Measurements from ENCODE around the gene GID4. TPM values are rescaled to one million over a fixed set of nuclear protein-coding genes. Genes with fewer than 3 reads are reported as not detected.

Gene GID4
- total RNA-seq, 1 donor, result 13.0 TPM

- H4K20me1 ChIP-seq (ENCODE audit: insufficient read depth, low read length), result peaks cover 2% of the 10 kb centered on the region
- H3K4me3 ChIP-seq (ENCODE audit: insufficient read depth, low read length), result no peak overlapping the region
- no peak for TF ChIP-seq CTCF (IDR thresholded peaks at IDR 0.05; ENCODE audit: extremely low read depth, low read depth, low read length)
- H3K4me2 ChIP-seq (ENCODE audit: insufficient read depth, low read length), result no peak overlapping the region
- no peaks in the 10 kb centered on the region for H3K79me2 ChIP-seq (ENCODE audit: insufficient read depth, low read length)
- H3K4me1 ChIP-seq (ENCODE audit: insufficient read depth, low read length), result no peaks in the 10 kb centered on the region
- H2AFZ ChIP-seq (ENCODE audit: low read length), result no peak overlapping the region
- peak; percentile 82 for DNase-seq (ENCODE audit: insufficient read length, low spot score, missing footprints)
- H3K27ac ChIP-seq (ENCODE audit: low read depth, low read length), result no peak overlapping the region
- no peaks in the 10 kb centered on the region for H3K36me3 ChIP-seq (ENCODE audit: insufficient read depth, low read length)
- no peaks in the 10 kb centered on the region for H3K27me3 ChIP-seq (ENCODE audit: insufficient read depth, low read length)
- no peaks in the 10 kb centered on the region for H3K9me3 ChIP-seq (ENCODE audit: low read depth, low read length)
Measured at GRCh38 chr17:17999364-18000029, 39.7 kb upstream of the GID4 start.

- no peaks in the 10 kb centered on the region for H3K79me2 ChIP-seq (ENCODE audit: insufficient read depth, low read length)
- H3K36me3 ChIP-seq (ENCODE audit: insufficient read depth, low read length), result no peaks in the 10 kb centered on the region
- no peak for DNase-seq (ENCODE audit: insufficient read length, low spot score, missing footprints)
- no peak overlapping the region for H3K4me2 ChIP-seq (ENCODE audit: insufficient read depth, low read length)
- no peak for TF ChIP-seq CTCF (IDR thresholded peaks at IDR 0.05; ENCODE audit: extremely low read depth, low read depth, low read length)
- no peaks in the 10 kb centered on the region for H3K9me3 ChIP-seq (ENCODE audit: low read depth, low read length)
- no peaks in the 10 kb centered on the region for H3K4me1 ChIP-seq (ENCODE audit: insufficient read depth, low read length)
- H3K4me3 ChIP-seq (ENCODE audit: insufficient read depth, low read length), result no peak overlapping the region
- peaks cover 2% of the 10 kb centered on the region for H4K20me1 ChIP-seq (ENCODE audit: insufficient read depth, low read length)
- H3K27ac ChIP-seq (ENCODE audit: low read depth, low read length), result no peak overlapping the region
- H2AFZ ChIP-seq (ENCODE audit: low read length), result no peak overlapping the region
- no peaks in the 10 kb centered on the region for H3K27me3 ChIP-seq (ENCODE audit: insufficient read depth, low read length)
Measured at GRCh38 chr17:18000030-18000408, 39.2 kb upstream of the GID4 start.

- no peak overlapping the region for H3K27ac ChIP-seq (ENCODE audit: low read depth, low read length)
- no peaks in the 10 kb centered on the region for H3K27me3 ChIP-seq (ENCODE audit: insufficient read depth, low read length)
- no peaks in the 10 kb centered on the region for H3K79me2 ChIP-seq (ENCODE audit: insufficient read depth, low read length)
- no peaks in the 10 kb centered on the region for H3K36me3 ChIP-seq (ENCODE audit: insufficient read depth, low read length)
- no peak overlapping the region for H2AFZ ChIP-seq (ENCODE audit: low read length)
- DNase-seq (ENCODE audit: insufficient read length, low spot score, missing footprints), result no peak
- no peak overlapping the region for H3K4me2 ChIP-seq (ENCODE audit: insufficient read depth, low read length)
- H4K20me1 ChIP-seq (ENCODE audit: insufficient read depth, low read length), result peaks cover 2% of the 10 kb centered on the region
- no peaks in the 10 kb centered on the region for H3K9me3 ChIP-seq (ENCODE audit: low read depth, low read length)
- no peak for TF ChIP-seq CTCF (IDR thresholded peaks at IDR 0.05; ENCODE audit: extremely low read depth, low read depth, low read length)
- no peaks in the 10 kb centered on the region for H3K4me1 ChIP-seq (ENCODE audit: insufficient read depth, low read length)
- H3K4me3 ChIP-seq (ENCODE audit: insufficient read depth, low read length), result no peak overlapping the region
Measured at GRCh38 chr17:18002171-18002570, 37.0 kb upstream of the GID4 start.

DNA sequence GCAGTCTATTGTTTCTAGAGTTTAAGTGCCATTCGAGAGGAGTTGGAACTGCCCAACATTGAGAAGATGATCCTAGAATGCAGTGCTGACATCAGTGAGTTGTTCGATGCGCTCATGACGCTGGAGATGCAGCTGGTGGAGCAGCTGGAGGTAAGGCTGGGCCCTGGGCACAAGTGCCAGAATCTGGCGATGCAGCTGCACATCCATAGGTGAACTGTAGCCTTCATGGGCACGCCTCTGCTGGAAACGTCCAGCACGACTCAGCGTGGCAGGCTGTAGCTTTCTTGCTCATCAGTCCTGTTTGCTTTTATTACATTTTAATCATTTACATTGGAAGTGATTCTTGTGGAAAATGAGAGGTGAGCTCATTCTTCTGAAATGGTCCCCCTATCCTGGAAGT lies 34.9 kb upstream of the GID4 start:
- Histone ChIP-seq H3K27me3 (ENCODE audit: insufficient read depth, low read length) (no peaks in the 10 kb centered on the region), H3K36me3 (ENCODE audit: insufficient read depth, low read length) (no peaks in the 10 kb centered on the region), H3K9me3 (ENCODE audit: low read depth, low read length) (no peaks in the 10 kb centered on the region), H3K4me3 (ENCODE audit: insufficient read depth, low read length) (no peak overlapping the region), H3K27ac (ENCODE audit: low read depth, low read length) (no peak overlapping the region), H4K20me1 (ENCODE audit: insufficient read depth, low read length) (peaks cover 2% of the 10 kb centered on the region), H3K4me2 (ENCODE audit: insufficient read depth, low read length) (no peak overlapping the region), H3K4me1 (ENCODE audit: insufficient read depth, low read length) (peaks cover 13% of the 10 kb centered on the region), H3K79me2 (ENCODE audit: insufficient read depth, low read length) (no peaks in the 10 kb centered on the region), H2AFZ (ENCODE audit: low read length) (no peak overlapping the region)
- no peak for TF ChIP-seq CTCF (IDR thresholded peaks at IDR 0.05; ENCODE audit: extremely low read depth, low read depth, low read length)
- DNase-seq (ENCODE audit: insufficient read length, low spot score, missing footprints), result no peak
